ENCODE results near the gene BMPR2.
"Not testable (repeated sequence)": the region's sequence is repeated elsewhere in the genome, so short reads cannot be mapped to it uniquely, and the experiment has no call there.

The BMPR2 gene

GRCh38 chr2:202535290-202535689 is 159.2 kb downstream of the BMPR2 start:
- not testable (repeated sequence) for DNase-seq (ENCODE audit: low spot score)

GRCh38 chr2:202541137-202541536 is 165.0 kb downstream of the BMPR2 start:
- no peak for DNase-seq (ENCODE audit: low spot score)

- DNase-seq (ENCODE audit: low spot score): no peak
Observed at GRCh38 chr2:202542142-202542541, 166.0 kb downstream of the BMPR2 start.

GRCh38 chr2:202545523-202545922 is 169.4 kb downstream of the BMPR2 start:
- no peak for DNase-seq (ENCODE audit: low spot score)

GRCh38 chr2:202545931-202546330 is 169.8 kb downstream of the BMPR2 start:
- no peak for DNase-seq (ENCODE audit: low spot score)

- DNase-seq (ENCODE audit: low spot score): not testable (repeated sequence)
Observed at GRCh38 chr2:202546499-202547141, 170.5 kb downstream of the BMPR2 start.

GRCh38 chr2:202548240-202548639 is 172.1 kb downstream of the BMPR2 start:
- no peak for DNase-seq (ENCODE audit: low spot score)

- not testable (repeated sequence) for DNase-seq (ENCODE audit: low spot score)
Observed at GRCh38 chr2:202551000-202551399, 174.9 kb downstream of the BMPR2 start.

GRCh38 chr2:202555356-202555755 is 179.2 kb downstream of the BMPR2 start:
- DNase-seq (ENCODE audit: low spot score): no peak

GRCh38 chr2:202560200-202560599 is 184.1 kb downstream of the BMPR2 start:
- no peak for DNase-seq (ENCODE audit: low spot score)

GRCh38 chr2:202564226-202564625 is 188.1 kb downstream of the BMPR2 start:
- DNase-seq (ENCODE audit: low spot score): no peak

GRCh38 chr2:202566286-202566685 is 190.2 kb downstream of the BMPR2 start:
- DNase-seq (ENCODE audit: low spot score): no peak

GRCh38 chr2:202574541-202574940 is 198.4 kb downstream of the BMPR2 start:
- no peak for DNase-seq (ENCODE audit: low spot score)

GRCh38 chr2:202575194-202575593 is 199.1 kb downstream of the BMPR2 start:
- not testable (repeated sequence) for DNase-seq (ENCODE audit: low spot score)

- DNase-seq (ENCODE audit: low spot score): no peak
Observed at GRCh38 chr2:202577250-202578183, 201.4 kb downstream of the BMPR2 start.

- DNase-seq (ENCODE audit: low spot score): not testable (repeated sequence)
Observed at GRCh38 chr2:202582846-202583245, 206.7 kb downstream of the BMPR2 start.

- no peak for DNase-seq (ENCODE audit: low spot score)
Observed at GRCh38 chr2:202583709-202584219, 207.6 kb downstream of the BMPR2 start.

GRCh38 chr2:202588647-202589581 is 212.8 kb downstream of the BMPR2 start:
- DNase-seq (ENCODE audit: low spot score): peak; percentile 55

GRCh38 chr2:202589582-202589949 is 213.4 kb downstream of the BMPR2 start:
- DNase-seq (ENCODE audit: low spot score): no peak

GRCh38 chr2:202592566-202592965 is 216.4 kb downstream of the BMPR2 start:
- DNase-seq (ENCODE audit: low spot score): no peak

- no peak for DNase-seq (ENCODE audit: low spot score)
Observed at GRCh38 chr2:202599105-202599504, 223.0 kb downstream of the BMPR2 start.

- DNase-seq (ENCODE audit: low spot score): no peak
Observed at GRCh38 chr2:202599911-202600310, 223.8 kb downstream of the BMPR2 start.
